Measurements from ENCODE around the gene ADCY7.

GRCh38 chr16:50228364-50228868 lies 37.9 kb upstream of the ADCY7 start:
- TF ChIP-seq EZH2 (IDR thresholded peaks at IDR 0.05; ENCODE audit: borderline replicate concordance, low read depth, low read length, poor library complexity, severe bottlenecking) (no peak), CTCF (conservative IDR thresholded peaks at IDR 0.05; ENCODE audit: low read depth, low read length) (no peak)
